PC-9 (cell line): Measurements from ENCODE around the gene EEA1. TPM values are rescaled to one million over a fixed set of nuclear protein-coding genes. Genes with fewer than 3 reads are reported as not detected.

Experiments
- BruUV-seq: library from RNA; stranded (reverse); fragments of 400-500 nt; replicated peaks from 2 replicates; lab custom pipeline; 2021; lab: Mats Ljungman, UMichigan
- CTCF ChIA-PET: fragments of 300-600 bp; sonication (Branson Sonifier 250); formaldehyde crosslinking; loops from one replicate; lab custom pipeline; 2022; ENCODE audit warnings: antibody characterized with exemption; lab: Charles Lee
- POLR2A ChIA-PET: fragments of 300-600 bp; sonication (Branson Sonifier 250); formaldehyde crosslinking; loops from one replicate; lab custom pipeline; 2022; ENCODE audit warnings: antibody characterized with exemption; ENCODE audit not compliant: unreplicated experiment; lab: Charles Lee
- DNase-seq, 2 experiments: peaks; one replicate each; pipeline versions ENCODE4 v3.0.0 to v3.0.0-alpha.2; 2015 to 2022; ENCODE audit warnings: mixed read lengths in 1 of 2
- H2AFZ ChIP-seq: fragments of 200-600 bp; sonication (generic); 2 replicates; pipeline ENCODE4 v1.8.1; 2017; ENCODE audit warnings: antibody characterized with exemption
- H3F3A ChIP-seq: fragments of 200-600 bp; sonication (generic); 2 replicates; pipeline ENCODE4 v1.8.1; 2017; ENCODE audit warnings: antibody characterized with exemption, mild to moderate bottlenecking, low read depth; ENCODE audit not compliant: insufficient read depth
- H3K27ac ChIP-seq: fragments of 200-600 bp; sonication (generic); 2 replicates; pipeline ENCODE4 v1.6.1; 2016; ENCODE audit warnings: mixed run types
- H3K27me3 ChIP-seq: fragments of 200-600 bp; sonication (generic); 2 replicates; pipeline ENCODE4 v1.6.1; 2016; ENCODE audit warnings: low read depth, mixed run types; ENCODE audit not compliant: insufficient read depth
- H3K36me3 ChIP-seq: fragments of 200-600 bp; sonication (generic); 2 replicates; pipeline ENCODE4 v1.6.1; 2016; ENCODE audit warnings: low read depth, mixed run types
- H3K4me1 ChIP-seq: fragments of 200-600 bp; sonication (generic); replicated peaks from 2 replicates; pipeline ENCODE4 v1.6.1; 2016; ENCODE audit warnings: mixed run types; ENCODE audit not compliant: insufficient read depth
- H3K4me2 ChIP-seq: fragments of 200-600 bp; sonication (generic); 2 replicates; pipeline ENCODE4 v1.6.1; 2017; ENCODE audit warnings: mixed run types
- H3K4me3 ChIP-seq: fragments of 200-600 bp; sonication (generic); 2 replicates; pipeline ENCODE4 v1.6.1; 2016; ENCODE audit warnings: mixed run types
- H3K79me2 ChIP-seq: fragments of 200-600 bp; sonication (generic); 2 replicates; pipeline ENCODE4 v1.6.1; 2017; ENCODE audit warnings: low read depth, mixed run types
- H3K9me2 ChIP-seq: fragments of 200-600 bp; sonication (generic); 2 replicates; pipeline ENCODE4 v1.8.1; 2017; ENCODE audit warnings: mild to moderate bottlenecking; ENCODE audit not compliant: insufficient read depth
- H3K9me3 ChIP-seq: fragments of 200-600 bp; sonication (generic); 2 replicates; pipeline ENCODE4 v1.8.1; 2016; ENCODE audit warnings: low read depth; ENCODE audit not compliant: insufficient read depth
- H4K20me1 ChIP-seq: fragments of 200-600 bp; sonication (generic); 2 replicates; pipeline ENCODE4 v1.8.1; 2017; ENCODE audit not compliant: insufficient read depth
- CTCF ChIP-seq: fragments of 200-600 bp; sonication (generic); conservative IDR thresholded peaks from 2 replicates; pipeline ENCODE4 v1.6.1; 2017; ENCODE audit warnings: mixed run types, antibody characterized with exemption, mild to moderate bottlenecking, moderate library complexity
- EZH2 ChIP-seq: fragments of 200-600 bp; sonication (generic); IDR thresholded peaks from 2 replicates; pipeline ENCODE4 v1.8.0; 2017; ENCODE audit warnings: antibody characterized with exemption, low read depth
- intact Hi-C: fragments of 100-400 bp; cut with micrococcal nuclease; formaldehyde crosslinking; loops from one replicate; pipeline ENCODE4 v1.10.0; 2022; ENCODE audit not compliant: unreplicated experiment
- total RNA-seq: library from RNA; stranded (reverse); gene quantifications from 2 replicates; pipeline ENCODE4 v1.2.3, GENCODE V29; 2021

EEA1 gene
- total RNA-seq, 1 experiment from 2014 or later, result 15.7 TPM

GRCh38 chr12:92848740-92849139, 80.4 kb downstream of the EEA1 start:
- no peak for DNase-seq
- H3K36me3 ChIP-seq, result no peaks in the 10 kb centered on the region
- no peaks in the 10 kb centered on the region for H4K20me1 ChIP-seq
- no peak overlapping the region for H3K27ac ChIP-seq
- no peaks in the 10 kb centered on the region for H3K4me1 ChIP-seq
- intact Hi-C loops, result no loop called here
- H3K27me3 ChIP-seq, result no peaks in the 10 kb centered on the region
- H2AFZ ChIP-seq, result no peak overlapping the region
- ChIA-PET CTCF (no interaction called here), POLR2A (interaction anchor here (0.6 kb wide), 1 partner anchor 28 kb away, joined by 4 read pairs; no protein-coding TSS in a partner anchor)
- 0 out of 2 replicates have a peak, but pooled peaks cover 3% of the 10 kb centered on the region for H3F3A ChIP-seq
- no peaks in the 10 kb centered on the region for H3K79me2 ChIP-seq
- H3K9me2 ChIP-seq, result no peaks in the 10 kb centered on the region
- no TSS peak for BruUV-seq
- no peak overlapping the region for H3K4me2 ChIP-seq
- H3K4me3 ChIP-seq, result no peak overlapping the region
- H3K9me3 ChIP-seq, result no peaks in the 10 kb centered on the region
- no peak for TF ChIP-seq CTCF
- no peak for TF ChIP-seq EZH2

- no peaks in the 10 kb centered on the region for H3K27me3 ChIP-seq
- H3K4me1 ChIP-seq, result no peaks in the 10 kb centered on the region
- H3K9me2 ChIP-seq, result no peaks in the 10 kb centered on the region
- no peaks in the 10 kb centered on the region for H4K20me1 ChIP-seq
- intact Hi-C loops, result no loop called here
- 0 out of 2 replicates have a peak, but pooled peaks cover 3% of the 10 kb centered on the region for H3F3A ChIP-seq
- ChIA-PET CTCF (no interaction called here), POLR2A (no interaction called here)
- no peaks in the 10 kb centered on the region for H3K9me3 ChIP-seq
- no peak overlapping the region for H3K27ac ChIP-seq
- DNase-seq, result no peak
- no peak for TF ChIP-seq EZH2
- no peak for TF ChIP-seq CTCF
- no peak overlapping the region for H3K4me2 ChIP-seq
- no peaks in the 10 kb centered on the region for H3K36me3 ChIP-seq
- no TSS peak for BruUV-seq
- no peaks in the 10 kb centered on the region for H3K79me2 ChIP-seq
- no peak overlapping the region for H3K4me3 ChIP-seq
- H2AFZ ChIP-seq, result no peak overlapping the region
These were observed 81.7 kb downstream of the EEA1 start for GRCh38 chr12:92847368-92847767.

GRCh38 chr12:92845329-92845728, 83.8 kb downstream of the EEA1 start:
- CTCF ChIA-PET, result no interaction called here
- Histone ChIP-seq H3K27ac (no peak overlapping the region), H2AFZ (no peak overlapping the region), H3K9me3 (no peaks in the 10 kb centered on the region), H3K4me2 (no peak overlapping the region), H3F3A (0 out of 2 replicates have a peak, but pooled peaks cover 3% of the 10 kb centered on the region), H3K79me2 (no peaks in the 10 kb centered on the region), H3K27me3 (no peaks in the 10 kb centered on the region), H4K20me1 (no peaks in the 10 kb centered on the region), H3K9me2 (no peaks in the 10 kb centered on the region), H3K4me3 (no peak overlapping the region), H3K4me1 (no peaks in the 10 kb centered on the region), H3K36me3 (no peaks in the 10 kb centered on the region)
- BruUV-seq, result no TSS peak
- intact Hi-C loops, result no loop called here
- TF ChIP-seq CTCF (no peak), EZH2 (no peak)
- no peak for DNase-seq
- POLR2A ChIA-PET, result interaction anchor here (0.6 kb wide), 1 partner anchor 1327 kb away, joined by 3 read pairs; no protein-coding TSS in a partner anchor
